ENCODE results near the gene YPEL1.
"Not testable (repeated sequence)": the region's sequence is repeated elsewhere in the genome, so short reads cannot be mapped to it uniquely, and the experiment has no call there.

Gene YPEL1

GRCh38 chr22:21682385-21683175 is 53.0 kb downstream of the YPEL1 start:
- DNase-seq (ENCODE audit: low spot score), result no peak

GRCh38 chr22:21681566-21682370 is 53.8 kb downstream of the YPEL1 start:
- DNase-seq (ENCODE audit: low spot score), result no peak

- DNase-seq (ENCODE audit: low spot score), result no peak
Observed at GRCh38 chr22:21680830-21681565, 54.6 kb downstream of the YPEL1 start.

GRCh38 chr22:21679383-21679782 is 56.2 kb downstream of the YPEL1 start:
- DNase-seq (ENCODE audit: low spot score), result no peak

GRCh38 chr22:21678842-21679241 is 56.8 kb downstream of the YPEL1 start:
- not testable (repeated sequence) for DNase-seq (ENCODE audit: low spot score)

- DNase-seq (ENCODE audit: low spot score), result no peak
Observed at GRCh38 chr22:21677606-21678443, 57.8 kb downstream of the YPEL1 start.

GRCh38 chr22:21674638-21675245 is 60.9 kb downstream of the YPEL1 start:
- DNase-seq (ENCODE audit: low spot score), result no peak

- DNase-seq (ENCODE audit: low spot score), result no peak
Observed at GRCh38 chr22:21673534-21674321, 61.9 kb downstream of the YPEL1 start.

- DNase-seq (ENCODE audit: low spot score), result no peak
Observed at GRCh38 chr22:21672107-21672629, 63.4 kb downstream of the YPEL1 start.

- no peak for DNase-seq (ENCODE audit: low spot score)
Observed at GRCh38 chr22:21669026-21669425, 66.6 kb downstream of the YPEL1 start.

- DNase-seq (ENCODE audit: low spot score), result no peak
Observed at GRCh38 chr22:21666786-21667185, 68.8 kb downstream of the YPEL1 start.

- DNase-seq (ENCODE audit: low spot score), result no peak
Observed at GRCh38 chr22:21665047-21665851, 70.3 kb downstream of the YPEL1 start.

- DNase-seq (ENCODE audit: low spot score), result no peak
Observed at GRCh38 chr22:21663738-21664137, 71.9 kb downstream of the YPEL1 start.

GRCh38 chr22:21661991-21662390 is 73.6 kb downstream of the YPEL1 start:
- DNase-seq (ENCODE audit: low spot score), result no peak

- DNase-seq (ENCODE audit: low spot score), result no peak
Observed at GRCh38 chr22:21660904-21661303, 74.7 kb downstream of the YPEL1 start.

- DNase-seq (ENCODE audit: low spot score), result no peak
Observed at GRCh38 chr22:21659864-21660525, 75.6 kb downstream of the YPEL1 start.

- DNase-seq (ENCODE audit: low spot score), result peak; percentile 89
Observed at GRCh38 chr22:21657360-21658032, 78.1 kb downstream of the YPEL1 start.

GRCh38 chr22:21657020-21657359 is 78.6 kb downstream of the YPEL1 start:
- no peak for DNase-seq (ENCODE audit: low spot score)
